B cell (primary cell): ENCODE measurements around the gene GPX3. TPM values are rescaled to one million over a fixed set of nuclear protein-coding genes. Genes with fewer than 3 reads are reported as not detected.

Experiments used
- ATAC-seq: fragments of 200-7000 bp; cut with Tn5 transposase; one replicate; pipeline ENCODE4 v1.10.0; 2021; ENCODE audit warnings: low read depth, mild to moderate bottlenecking, moderate number of reproducible peaks, moderate library complexity
- CTCF ChIA-PET: fragments of 350-600 bp; sonication (Branson Sonifier 250); formaldehyde crosslinking; loops from one replicate; lab custom pipeline; 2021; ENCODE audit warnings: antibody characterized with exemption, inconsistent platforms; lab: Charles Lee
- POLR2A ChIA-PET: fragments of 350-600 bp; sonication (Branson Sonifier 250); formaldehyde crosslinking; loops from one replicate; lab custom pipeline; 2021; ENCODE audit warnings: antibody characterized with exemption; lab: Charles Lee
- DNase-seq: peaks from one replicate; pipeline ENCODE4 v3.0.0; 2013
- H2AFZ ChIP-seq: 2 replicates; pipeline ENCODE4 v1.6.1; 2012; ENCODE audit warnings: mild to moderate bottlenecking, low read depth, low read length; ENCODE audit not compliant: insufficient read depth, poor library complexity, severe bottlenecking
- H3K27ac ChIP-seq, 2 donors: 1 replicate in 1 of 2; 2 replicates in 1 of 2; pipeline ENCODE4 v1.5.1; 2012 to 2013; ENCODE audit warnings: low read length in 2 of 2, mild to moderate bottlenecking in 2 of 2, moderate library complexity in 1 of 2
- H3K27me3 ChIP-seq, 4 experiments: fragments of 200-600 bp in 1 of 4; sonication (generic) in 1 of 4; replicated peaks in 1 of 4; 1 replicate in 2 of 4; 2 replicates in 2 of 4; pipeline versions ENCODE4 v1.6.1 to v1.7.0; 2013 to 2016; ENCODE audit warnings: low read length in 3 of 4, mild to moderate bottlenecking in 2 of 4, mixed read lengths in 1 of 4, moderate library complexity in 1 of 4; ENCODE audit not compliant: insufficient read depth in 4 of 4, control insufficient read depth in 3 of 4; ENCODE audit errors: control extremely low read depth in 1 of 4
- H3K36me3 ChIP-seq, 2 experiments: replicated peaks in 1 of 2; 1 replicate in 1 of 2; 2 replicates in 1 of 2; pipeline versions ENCODE4 v1.6.1 to v1.7.1; 2013; ENCODE audit warnings: low read length in 1 of 2; ENCODE audit not compliant: insufficient read depth in 2 of 2, control insufficient read depth in 1 of 2; ENCODE audit errors: control extremely low read depth in 1 of 2, extremely low read depth in 1 of 2
- H3K4me1 ChIP-seq, 2 donors: fragments of 200-600 bp in 1 of 2; sonication (generic) in 1 of 2; 1 replicate in 1 of 2; 2 replicates in 1 of 2; pipeline versions ENCODE4 v1.5.1 to v1.6.1; 2013 to 2017; ENCODE audit warnings: low read length in 2 of 2; ENCODE audit not compliant: control insufficient read depth in 2 of 2, insufficient read depth in 2 of 2
- H3K4me2 ChIP-seq: replicated peaks from 2 replicates; pipeline ENCODE3; 2012; ENCODE audit warnings: mild to moderate bottlenecking, low read depth, low read length; ENCODE audit not compliant: poor library complexity, severe bottlenecking
- H3K4me3 ChIP-seq, 5 experiments: fragments of 200-600 bp in 1 of 5; sonication (generic) in 1 of 5; 1 replicate in 3 of 5; 2 replicates in 2 of 5; pipeline versions ENCODE4 v1.5.1 to v1.7.0; 2011 to 2016; ENCODE audit warnings: low read length in 4 of 5, mild to moderate bottlenecking in 4 of 5, low read depth in 2 of 5, control low read depth in 1 of 5, moderate library complexity in 1 of 5; ENCODE audit not compliant: insufficient read depth in 1 of 5; ENCODE audit errors: control extremely low read depth in 1 of 5, extremely low read depth in 1 of 5
- H3K79me2 ChIP-seq: fragments of 200-600 bp; sonication (generic); one replicate; pipeline ENCODE4 v1.6.0; 2016; ENCODE audit warnings: low read length; ENCODE audit not compliant: control insufficient read depth, insufficient read depth
- H3K9ac ChIP-seq: fragments of 200-600 bp; sonication (generic); 2 replicates; pipeline ENCODE4 v1.6.1; 2017; ENCODE audit warnings: mild to moderate bottlenecking, low read length, moderate library complexity
- H3K9me3 ChIP-seq, 3 donors: one replicate each; pipeline versions ENCODE4 v1.6.1 to v1.7.1; 2013; ENCODE audit warnings: low read length in 2 of 3; ENCODE audit not compliant: control insufficient read depth in 2 of 3, insufficient read depth in 1 of 3; ENCODE audit errors: control extremely low read depth in 1 of 3
- H4K20me1 ChIP-seq: 2 replicates; pipeline ENCODE4 v1.6.0; 2012; ENCODE audit warnings: mild to moderate bottlenecking, low read length; ENCODE audit not compliant: insufficient read depth, control insufficient read depth, poor library complexity, severe bottlenecking
- H3K27ac Mint-ChIP-seq: one replicate; pipeline ENCODE4 v1.8.0; 2021; ENCODE audit warnings: mixed read lengths
- H3K27me3 Mint-ChIP-seq: one replicate; pipeline ENCODE4 v1.8.0; 2021; ENCODE audit warnings: mixed read lengths
- H3K4me1 Mint-ChIP-seq: one replicate; pipeline ENCODE4 v1.8.0; 2021; ENCODE audit warnings: mixed read lengths
- H3K4me3 Mint-ChIP-seq: one replicate; pipeline ENCODE4 v1.8.0; 2021; ENCODE audit warnings: mixed read lengths
- H3K9me3 Mint-ChIP-seq: one replicate; pipeline ENCODE4 v1.8.0; 2022; ENCODE audit warnings: mixed read lengths; ENCODE audit not compliant: insufficient read depth
- CTCF ChIP-seq: fragments of 200-600 bp; IDR thresholded peaks from one replicate; pipeline ENCODE4 v1.8.0; 2022; ENCODE audit warnings: antibody characterized with exemption, mild to moderate bottlenecking
- EZH2 ChIP-seq: IDR thresholded peaks from 2 replicates; pipeline ENCODE4 v1.6.1; 2012; ENCODE audit warnings: borderline replicate concordance, low read depth, mild to moderate bottlenecking, moderate library complexity, low read length; ENCODE audit not compliant: insufficient read depth, poor library complexity, severe bottlenecking
- WGBS: methylation state at CpG from one replicate; pipeline ENCODE4 v1.1.5; 2013; ENCODE audit warnings: missing lambda C conversion rate; ENCODE audit not compliant: insufficient coverage; 5-methylcytosine and 5-hydroxymethylcytosine counted together
- intact Hi-C: fragments of 100-400 bp; cut with micrococcal nuclease; formaldehyde crosslinking; loops from one replicate; pipeline ENCODE4 v1.10.0; 2022
- polyA plus RNA-seq: library from polyadenylated mRNA; depleted of rRNA; stranded (reverse); fragments of >200 nt; gene quantifications from 2 replicates; pipeline ENCODE4 v1.2.3, GENCODE V29; 2012
- total RNA-seq, 2 donors: library from RNA; stranded (reverse); fragments of 120-200 nt in 1 of 2; gene quantifications; 1 replicate in 1 of 2; 2 replicates in 1 of 2; pipeline versions ENCODE4 v1.2.3 to v1.2.4, GENCODE V29; 2013 to 2022

GPX3 gene
- total and polyA plus RNA-seq, 2 donors (not counting 1 experiment from before 2014, with no cell fraction given), result not detected

GRCh38 chr5:151002681-151003502 lies 17.5 kb upstream of the GPX3 start:
- peaks cover 0 to 2% (median 0%) of the 10 kb centered on the region in 3 donors for H3K9me3 ChIP-seq
- H3K4me3 ChIP-seq, result no peak overlapping the region
- H3K4me1 Mint-ChIP-seq, result no peaks in the 10 kb centered on the region
- intact Hi-C loops, result no loop called here
- no peak overlapping the region for H2AFZ ChIP-seq
- ATAC-seq, result no peak
- H3K27ac Mint-ChIP-seq, result no peak overlapping the region
- peaks cover 0 to 3% (median 0%) of the 10 kb centered on the region in 4 experiments for H3K27me3 ChIP-seq
- H3K9ac ChIP-seq, result no peak overlapping the region
- H3K36me3 ChIP-seq, result no peaks in the 10 kb centered on the region
- no peaks in the 10 kb centered on the region for H3K4me1 ChIP-seq
- no peaks in the 10 kb centered on the region for H4K20me1 ChIP-seq
- no peak for TF ChIP-seq EZH2
- no peak for TF ChIP-seq CTCF
- CTCF ChIA-PET, result interaction anchor here (0.8 to 1.3 kb wide), 5 partner anchors 113 to 237 kb away, joined by 3 to 7 read pairs (median 3); no protein-coding TSS in a partner anchor
- H3K27me3 Mint-ChIP-seq, result peaks cover 19% of the 10 kb centered on the region
- no peak overlapping the region for H3K4me3 Mint-ChIP-seq
- POLR2A ChIA-PET, result no interaction called here
- H3K9me3 Mint-ChIP-seq, result no peaks in the 10 kb centered on the region
- DNase-seq, result no peak
- no peak overlapping the region for H3K27ac ChIP-seq
- 92% methylated on average over 7 of the region's 9 CpGs for WGBS
- no peaks in the 10 kb centered on the region for H3K79me2 ChIP-seq
- no peak overlapping the region for H3K4me2 ChIP-seq

GRCh38 chr5:151003503-151003860 lies 16.9 kb upstream of the GPX3 start:
- H3K79me2 ChIP-seq, result no peaks in the 10 kb centered on the region
- H3K4me1 ChIP-seq, result no peaks in the 10 kb centered on the region
- H3K4me3 ChIP-seq, result no peak overlapping the region
- Mint-ChIP-seq H3K4me3 (no peak overlapping the region), H3K27me3 (peaks cover 19% of the 10 kb centered on the region), H3K9me3 (no peaks in the 10 kb centered on the region), H3K27ac (no peak overlapping the region), H3K4me1 (no peaks in the 10 kb centered on the region)
- no peak overlapping the region for H2AFZ ChIP-seq
- H3K27me3 ChIP-seq, result peaks cover 0 to 3% (median 0%) of the 10 kb centered on the region in 4 experiments
- H3K4me2 ChIP-seq, result no peak overlapping the region
- H3K36me3 ChIP-seq, result no peaks in the 10 kb centered on the region
- ChIA-PET CTCF (interaction anchor here (1.8 kb wide), 1 partner anchor 164 kb away, joined by 4 read pairs; no protein-coding TSS in a partner anchor), POLR2A (no interaction called here)
- DNase-seq (no peak), ATAC-seq (no peak)
- no peak overlapping the region for H3K27ac ChIP-seq
- no peaks in the 10 kb centered on the region for H4K20me1 ChIP-seq
- H3K9ac ChIP-seq, result no peak overlapping the region
- no peaks in the 10 kb centered on the region for H3K9me3 ChIP-seq
- 95% methylated on average over 2 of the region's 3 CpGs for WGBS
- intact Hi-C loops, result no loop called here
- TF ChIP-seq CTCF (no peak), EZH2 (no peak)
